HK-2 (cell line): ENCODE results near the gene ASH1L.
"Not testable (repeated sequence)": the region's sequence is repeated elsewhere in the genome, so short reads cannot be mapped to it uniquely, and the experiment has no call there.

ENCODE experiments used
- DNase-seq: peaks from one replicate; pipeline ENCODE4 v3.0.0-alpha.2; 2018; ENCODE audit not compliant: unreplicated experiment

Gene ASH1L

GRCh38 chr1:155453141-155453540 lies 109.5 kb downstream of the ASH1L start:
- DNase-seq: no peak

- no peak for DNase-seq
Observed at GRCh38 chr1:155451199-155451598, 111.4 kb downstream of the ASH1L start.

GRCh38 chr1:155442431-155442830 lies 120.2 kb downstream of the ASH1L start:
- DNase-seq: not testable (repeated sequence)

GRCh38 chr1:155437405-155437804 lies 125.2 kb downstream of the ASH1L start:
- no peak for DNase-seq

- not testable (repeated sequence) for DNase-seq
Observed at GRCh38 chr1:155433831-155434389, 128.7 kb downstream of the ASH1L start.

- DNase-seq: not testable (repeated sequence)
Observed at GRCh38 chr1:155433128-155433830, 129.3 kb downstream of the ASH1L start.

GRCh38 chr1:155424091-155424490 lies 138.5 kb downstream of the ASH1L start:
- no peak for DNase-seq

- DNase-seq: no peak
Observed at GRCh38 chr1:155420788-155421187, 141.8 kb downstream of the ASH1L start.

- DNase-seq: not testable (repeated sequence)
Observed at GRCh38 chr1:155411840-155412239, 150.8 kb downstream of the ASH1L start.

GRCh38 chr1:155410931-155411330 lies 151.7 kb downstream of the ASH1L start:
- DNase-seq: no peak

GRCh38 chr1:155396874-155397476 lies 165.6 kb downstream of the ASH1L start:
- no peak for DNase-seq

GRCh38 chr1:155392898-155393411 lies 169.6 kb downstream of the ASH1L start:
- no peak for DNase-seq

- DNase-seq: no peak
Observed at GRCh38 chr1:155389826-155390225, 172.8 kb downstream of the ASH1L start.

- not testable (repeated sequence) for DNase-seq
Observed at GRCh38 chr1:155385836-155386235, 176.8 kb downstream of the ASH1L start.

GRCh38 chr1:155383406-155383805 lies 179.2 kb downstream of the ASH1L start:
- no peak for DNase-seq

- no peak for DNase-seq
Observed at GRCh38 chr1:155379631-155380090, 182.9 kb downstream of the ASH1L start.

- no peak for DNase-seq
Observed at GRCh38 chr1:155379180-155379579, 183.4 kb downstream of the ASH1L start.

- DNase-seq: no peak
Observed at GRCh38 chr1:155360051-155360450, 202.6 kb downstream of the ASH1L start.

- DNase-seq: no peak
Observed at GRCh38 chr1:155352631-155353030, 210.0 kb downstream of the ASH1L start.

- no peak for DNase-seq
Observed at GRCh38 chr1:155342842-155343241, 219.8 kb downstream of the ASH1L start.

- no peak for DNase-seq
Observed at GRCh38 chr1:155339515-155340097, 223.0 kb downstream of the ASH1L start.

- no peak for DNase-seq
Observed at GRCh38 chr1:155334962-155335361, 227.6 kb downstream of the ASH1L start.
